Loucy (cell line): ENCODE measurements around the gene ADGRB3.

Experiments
- CTCF ChIP-seq: fragments of 200-600 bp; sonication (generic); conservative IDR thresholded peaks from 2 replicates; pipeline ENCODE4 v1.5.1; 2014; ENCODE audit warnings: mild to moderate bottlenecking, antibody characterized with exemption, low read length
- EZH2phosphoT487 ChIP-seq: fragments of 200-600 bp; IDR thresholded peaks from 2 replicates; pipeline ENCODE4 v1.6.1; 2018; ENCODE audit warnings: antibody characterized with exemption, mild to moderate bottlenecking, moderate library complexity, borderline replicate concordance

DNA sequence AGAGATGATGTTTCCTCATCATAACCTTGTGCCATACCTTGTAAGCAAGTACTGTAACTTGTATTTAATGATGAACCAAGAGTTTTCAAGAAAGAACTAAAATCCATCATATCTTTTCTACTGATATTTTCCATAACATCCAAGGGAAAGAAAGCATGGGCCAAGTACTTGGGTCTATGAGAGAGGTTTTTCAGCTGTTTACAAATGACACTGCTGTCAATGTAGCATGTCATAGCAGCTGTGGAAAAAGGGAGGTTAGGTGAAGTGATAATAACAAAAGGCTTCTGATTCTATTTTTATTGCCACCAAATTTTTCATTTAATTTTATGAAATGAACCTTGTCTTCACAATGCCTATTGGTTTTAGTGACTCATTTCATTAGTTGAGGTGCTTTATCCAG lies 679.4 kb downstream of the ADGRB3 start:
- TF ChIP-seq CTCF (no peak), EZH2phosphoT487 (no peak)
